HepG2 (cell line): ENCODE data around the gene BTG4. TPM values are rescaled to one million over a fixed set of nuclear protein-coding genes. Genes with fewer than 3 reads are reported as not detected.

Experiments used
- ATAC-seq: fragments of 200-7000 bp; cut with Tn5 transposase; 3 replicates; pipeline ENCODE4 v1.9.1; 2020; ENCODE audit warnings: mild to moderate bottlenecking, moderate library complexity
- BruUV-seq: library from RNA; stranded (reverse); fragments of 400-500 nt; replicated peaks from 2 replicates; lab custom pipeline; 2021; lab: Mats Ljungman, UMichigan
- CTCF ChIA-PET: fragments of 300-600 bp; formaldehyde crosslinking; extraction: SDS; loops from one replicate; lab custom pipeline; 2021; ENCODE audit warnings: low total read pairs, inconsistent platforms, low intra/inter-chr PET ratio; lab: Yijun Ruan, JAX
- POLR2A ChIA-PET: fragments of 350-600 bp; sonication (Branson Sonifier 250); formaldehyde crosslinking; loops from one replicate; lab custom pipeline; 2020; ENCODE audit warnings: antibody characterized with exemption, inconsistent platforms; lab: Yijun Ruan, JAX
- DNase-seq: peaks from one replicate; pipeline ENCODE4 v3.0.0-alpha.2; 2015; ENCODE audit warnings: low spot score
- FAIRE-seq: peaks from 3 replicates; lab custom pipeline; 2011; peaks lifted over from hg19 to GRCh38; lab: Jason Lieb, UNC
- H2AFZ ChIP-seq: one replicate; pipeline ENCODE4 v1.6.1; 2011; ENCODE audit warnings: low read length, inconsistent platforms
- H3K27ac ChIP-seq: fragments of 300-600 bp; 3 replicates; pipeline ENCODE4 v1.8.0; 2011; ENCODE audit warnings: mixed run types, mild to moderate bottlenecking, mixed read lengths, low read length, inconsistent platforms; ENCODE audit not compliant: insufficient read depth; ENCODE audit errors: extremely low read length
- H3K27me3 ChIP-seq, 2 experiments: fragments of 200-600 bp in 1 of 2; 2 replicates in 1 of 2; 3 replicates in 1 of 2; pipeline versions ENCODE4 v1.6.0 to v1.8.0; 2011; ENCODE audit warnings: low read length in 2 of 2, mild to moderate bottlenecking in 2 of 2, moderate library complexity in 2 of 2, inconsistent platforms in 1 of 2; ENCODE audit not compliant: insufficient read depth in 2 of 2, control insufficient read depth in 1 of 2
- H3K36me3 ChIP-seq, 2 experiments: fragments of 200-600 bp in 1 of 2; replicated peaks in 1 of 2; 2 replicates in 1 of 2; 3 replicates in 1 of 2; pipeline versions ENCODE4 v1.5.1 to v1.8.0; 2011; ENCODE audit warnings: low read length in 2 of 2, inconsistent platforms in 1 of 2; ENCODE audit not compliant: insufficient read depth in 2 of 2, control insufficient read depth in 1 of 2
- H3K4me1 ChIP-seq: 2 replicates; pipeline ENCODE4 v1.5.1; 2012; ENCODE audit warnings: low read length, inconsistent platforms; ENCODE audit not compliant: insufficient read depth
- H3K4me2 ChIP-seq: 2 replicates; pipeline ENCODE4 v1.6.0; 2011; ENCODE audit warnings: low read depth, low read length, inconsistent platforms
- H3K4me3 ChIP-seq, 3 experiments: fragments of 200-600 bp in 1 of 3; sonication (generic), shearing (Covaris generic) in 1 of 3; replicated peaks in 1 of 3; 2 replicates each; pipeline ENCODE4 v1.5.1; 2011 to 2016; ENCODE audit warnings: low read length in 3 of 3, inconsistent platforms in 2 of 3, low read depth in 2 of 3, mild to moderate bottlenecking in 2 of 3, control low read depth in 1 of 3, mixed read lengths in 1 of 3; ENCODE audit not compliant: insufficient read depth in 1 of 3
- H3K79me2 ChIP-seq: one replicate; pipeline ENCODE4 v1.6.1; 2011; ENCODE audit warnings: low read length, inconsistent platforms; ENCODE audit not compliant: insufficient read depth
- H3K9ac ChIP-seq: 2 replicates; pipeline ENCODE4 v1.6.0; 2011; ENCODE audit warnings: mild to moderate bottlenecking, low read depth, low read length, inconsistent platforms; ENCODE audit not compliant: insufficient read depth
- H3K9me3 ChIP-seq: 2 replicates; pipeline ENCODE4 v1.5.1; 2012; ENCODE audit warnings: mild to moderate bottlenecking, low read length
- H4K20me1 ChIP-seq: 2 replicates; pipeline ENCODE4 v1.6.0; 2011; ENCODE audit warnings: inconsistent platforms, mild to moderate bottlenecking, low read length, moderate library complexity; ENCODE audit not compliant: insufficient read depth
- ATM ChIP-seq: fragments of 450-650 bp; IDR thresholded peaks from 2 replicates; pipeline ENCODE4 v1.7.1; 2017; ENCODE audit warnings: mild to moderate bottlenecking, borderline replicate concordance
- CHCHD3 ChIP-seq: sonication (generic); formaldehyde crosslinking; IDR thresholded peaks from 2 replicates; pipeline ENCODE4 v1.8.0; 2022; ENCODE audit warnings: mild to moderate bottlenecking, missing genetic modification reagents, moderate library complexity
- HNRNPUL1 ChIP-seq: fragments of 200-400 bp; formaldehyde crosslinking; IDR thresholded peaks from 2 replicates; pipeline ENCODE4 v1.6.1; 2017; ENCODE audit warnings: low read depth, mild to moderate bottlenecking, low read length, moderate library complexity
- NPAS2 ChIP-seq: sonication (generic); formaldehyde crosslinking; IDR thresholded peaks from 2 replicates; pipeline ENCODE4 v1.8.0; 2022; ENCODE audit warnings: mild to moderate bottlenecking, missing genetic modification reagents, borderline replicate concordance
- RARG ChIP-seq: sonication (generic); formaldehyde crosslinking; IDR thresholded peaks from 2 replicates; pipeline ENCODE4 v1.4.0; 2020; ENCODE audit warnings: low read depth, mild to moderate bottlenecking, missing genetic modification reagents
- SIN3B ChIP-seq: fragments of 150-350 bp; IDR thresholded peaks from 2 replicates; pipeline ENCODE4 v1.6.1; 2014; ENCODE audit warnings: low read length
- SRSF1 ChIP-seq: fragments of 200-400 bp; formaldehyde crosslinking; optimal IDR thresholded peaks from 2 replicates; pipeline ENCODE3; 2017; ENCODE audit warnings: mild to moderate bottlenecking, low read depth, low read length, moderate library complexity
- ZMYM2 ChIP-seq: sonication (generic); formaldehyde crosslinking; IDR thresholded peaks from 2 replicates; pipeline ENCODE4 v1.8.0; 2022; ENCODE audit warnings: mild to moderate bottlenecking, missing genetic modification reagents
- ZNF264 ChIP-seq: sonication (generic); formaldehyde crosslinking; IDR thresholded peaks from 2 replicates; pipeline ENCODE4 v1.4.0; 2020; ENCODE audit warnings: missing genetic modification reagents
- WGBS: methylation state at CpG from one replicate; pipeline ENCODE4 v1.1.6; 2017; ENCODE audit warnings: low lambda C conversion rate; 5-methylcytosine and 5-hydroxymethylcytosine counted together
- in situ Hi-C: cut with HindIII; loops from 2 replicates; pipeline ENCODE4 v1.10.0; 2017; ENCODE audit warnings: low pct_unique_long_range_greater_than_20kb; ENCODE audit not compliant: extremely low pct_ligation_motif_present
- intact Hi-C: fragments of 100-400 bp; cut with micrococcal nuclease; formaldehyde crosslinking; loops from one replicate; pipeline ENCODE4 v1.10.0; 2022; ENCODE audit not compliant: unreplicated experiment
- polyA plus RNA-seq, 8 experiments: library from polyadenylated mRNA; depleted of rRNA in 3 of 8; stranded (reverse) in 7 of 8; unstranded in 1 of 8; fragments of >200 nt; fragmentation: Illumina TruSeq in 4 of 8; extraction: Trizol in 4 of 8; gene quantifications; 2 replicates each; pipeline versions ENCODE4 v1.2.1 to v1.2.3, GENCODE V29; 2011 to 2016; ENCODE audit warnings: low read depth in 4 of 8, missing spikeins in 1 of 8, mixed read lengths in 1 of 8; ENCODE audit not compliant: insufficient read depth in 1 of 8
- total RNA-seq, 5 experiments: library from RNA; depleted of rRNA; stranded (reverse); fragments of >200 nt; fragmentation: Illumina TruSeq; extraction: Trizol; gene quantifications; 2 replicates each; pipeline ENCODE4 v1.2.3, GENCODE V29; 2016; ENCODE audit warnings: low read depth in 1 of 5
- TF ChIP-seq, protein P1 (sequence below): fragments of 450-650 bp; IDR thresholded peaks from 2 replicates; pipeline ENCODE4 v1.6.1; 2016
- TF ChIP-seq, protein P2 (sequence below): sonication (generic); formaldehyde crosslinking; IDR thresholded peaks from 2 replicates; pipeline ENCODE4 v1.8.0; 2022; ENCODE audit warnings: missing genetic modification reagents, low read depth, mild to moderate bottlenecking, borderline replicate concordance
- TF ChIP-seq, protein P3 (sequence below): sonication (generic); formaldehyde crosslinking; IDR thresholded peaks from 2 replicates; pipeline ENCODE4 v1.4.0; 2020; ENCODE audit warnings: missing genetic modification reagents, mild to moderate bottlenecking, borderline replicate concordance
- TF ChIP-seq, protein P4 (sequence below): sonication (generic); formaldehyde crosslinking; IDR thresholded peaks from 2 replicates; pipeline ENCODE4 v1.5.1; 2020; ENCODE audit warnings: missing genetic modification reagents, mild to moderate bottlenecking, borderline replicate concordance

The BTG4 gene
- total and polyA plus RNA-seq, 2 of the 13 experiments (the other 11 are each of a cell fraction or from before 2014, with no cell fraction given) = not detected

DNA sequence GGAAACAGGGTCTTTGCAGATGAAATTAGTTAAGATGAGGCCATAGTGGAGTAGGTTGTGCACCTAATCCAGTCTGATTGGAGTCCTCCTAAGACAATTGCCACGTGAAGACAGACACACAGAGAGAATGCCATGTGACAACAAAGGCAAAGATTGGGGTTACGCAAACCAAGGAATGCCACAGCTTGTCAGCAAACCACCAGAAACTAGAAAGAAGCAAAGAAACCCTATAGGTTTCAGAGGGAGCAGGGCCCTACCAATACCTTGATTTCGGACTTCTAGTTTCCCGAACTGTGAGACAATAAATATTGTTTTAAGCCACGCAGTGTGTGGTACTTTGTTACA is 20.2 kb upstream of the BTG4 start:
- H3K4me2 ChIP-seq = no peak overlapping the region
- no peak overlapping the region for H2AFZ ChIP-seq
- intact Hi-C loops = no loop called here
- no peak for TF ChIP-seq ATM
- TF ChIP-seq, protein P1, sequence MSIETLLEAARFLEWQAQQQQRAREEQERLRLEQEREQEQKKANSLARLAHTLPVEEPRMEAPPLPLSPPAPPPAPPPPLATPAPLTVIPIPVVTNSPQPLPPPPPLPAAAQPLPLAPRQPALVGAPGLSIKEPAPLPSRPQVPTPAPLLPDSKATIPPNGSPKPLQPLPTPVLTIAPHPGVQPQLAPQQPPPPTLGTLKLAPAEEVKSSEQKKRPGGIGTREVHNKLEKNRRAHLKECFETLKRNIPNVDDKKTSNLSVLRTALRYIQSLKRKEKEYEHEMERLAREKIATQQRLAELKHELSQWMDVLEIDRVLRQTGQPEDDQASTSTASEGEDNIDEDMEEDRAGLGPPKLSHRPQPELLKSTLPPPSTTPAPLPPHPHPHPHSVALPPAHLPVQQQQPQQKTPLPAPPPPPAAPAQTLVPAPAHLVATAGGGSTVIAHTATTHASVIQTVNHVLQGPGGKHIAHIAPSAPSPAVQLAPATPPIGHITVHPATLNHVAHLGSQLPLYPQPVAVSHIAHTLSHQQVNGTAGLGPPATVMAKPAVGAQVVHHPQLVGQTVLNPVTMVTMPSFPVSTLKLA = peak; percentile 28
- TF ChIP-seq, protein P2, sequence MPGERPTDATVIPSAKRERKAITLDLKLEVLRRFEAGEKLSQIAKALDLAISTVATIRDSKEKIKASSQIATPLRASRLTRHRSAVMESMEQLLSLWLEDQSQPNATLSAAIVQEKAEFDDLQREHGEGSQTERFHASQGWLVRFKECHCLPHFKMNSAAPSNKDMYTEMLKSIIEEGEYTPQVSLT (CRISPR knock-in tag) = no peak
- TF ChIP-seq, all 625 proteins: peak for 1
- Histone ChIP-seq H3K9ac (no peak overlapping the region), H3K27ac (no peak overlapping the region), H3K4me1 (no peaks in the 10 kb centered on the region), H3K4me3 (no peak overlapping the region), H4K20me1 (no peaks in the 10 kb centered on the region), H3K27me3 (peaks cover 0 to 5% of the 10 kb centered on the region in 2 experiments; a peak in 2 of 5 replicates), H3K9me3 (no peaks in the 10 kb centered on the region), H3K79me2 (no peaks in the 10 kb centered on the region), H3K36me3 (no peaks in the 10 kb centered on the region)
- ChIA-PET POLR2A (no interaction called here), CTCF (no interaction called here)
- WGBS = 21% methylated on average over 5 of the region's 5 CpGs
- FAIRE-seq (no peak), DNase-seq (no peak), ATAC-seq (no peak)
- BruUV-seq = no TSS peak
- in situ Hi-C loops = no loop called here

DNA sequence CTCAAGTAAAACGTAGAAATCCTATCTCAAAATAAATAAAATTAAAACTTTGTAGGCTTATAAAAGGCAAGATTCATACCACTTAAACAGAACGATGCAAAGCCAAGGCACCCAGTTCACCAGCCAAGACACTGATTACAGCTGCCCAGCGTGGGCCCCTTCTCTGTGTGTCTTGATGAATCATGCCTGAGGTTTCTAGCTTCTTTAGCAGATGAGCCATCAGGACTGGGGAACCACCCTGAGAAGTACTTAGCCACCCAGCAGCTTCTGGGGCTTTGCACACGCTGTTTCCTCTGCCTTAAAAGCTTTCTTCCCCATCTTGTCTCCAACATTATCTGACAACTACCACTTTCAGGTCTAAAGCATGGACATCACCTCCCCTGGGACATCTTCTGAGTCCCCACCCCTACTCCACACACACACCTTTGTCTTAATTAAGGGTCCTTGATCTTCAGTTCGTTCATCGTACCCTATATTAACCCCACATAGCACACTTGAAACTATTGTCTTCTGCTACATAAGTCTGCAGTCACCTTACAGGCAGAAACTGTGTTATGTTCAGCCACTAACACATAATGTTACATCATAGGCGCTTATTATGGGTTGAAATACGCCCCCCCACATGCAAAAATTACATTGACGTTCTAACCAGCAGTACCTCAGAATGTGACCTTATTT is 19.6 kb upstream of the BTG4 start:
- in situ Hi-C loops = no loop called here
- Histone ChIP-seq H3K79me2 (no peaks in the 10 kb centered on the region), H3K4me3 (no peak overlapping the region), H3K9ac (no peak overlapping the region), H3K36me3 (no peaks in the 10 kb centered on the region), H3K27me3 (peaks cover 0 to 5% of the 10 kb centered on the region in 2 experiments; a peak in 2 of 5 replicates), H3K4me2 (no peak overlapping the region), H3K4me1 (no peaks in the 10 kb centered on the region), H4K20me1 (no peaks in the 10 kb centered on the region), H3K27ac (no peak overlapping the region), H3K9me3 (no peaks in the 10 kb centered on the region), H2AFZ (no peak overlapping the region)
- WGBS = 17% methylated on average over 9 of the region's 9 CpGs
- CTCF ChIA-PET = no interaction called here
- no TSS peak for BruUV-seq
- DNase-seq = no peak
- no peak for ATAC-seq
- intact Hi-C loops = no loop called here
- FAIRE-seq = no peak
- POLR2A ChIA-PET = no interaction called here
- TF ChIP-seq, protein P3, sequence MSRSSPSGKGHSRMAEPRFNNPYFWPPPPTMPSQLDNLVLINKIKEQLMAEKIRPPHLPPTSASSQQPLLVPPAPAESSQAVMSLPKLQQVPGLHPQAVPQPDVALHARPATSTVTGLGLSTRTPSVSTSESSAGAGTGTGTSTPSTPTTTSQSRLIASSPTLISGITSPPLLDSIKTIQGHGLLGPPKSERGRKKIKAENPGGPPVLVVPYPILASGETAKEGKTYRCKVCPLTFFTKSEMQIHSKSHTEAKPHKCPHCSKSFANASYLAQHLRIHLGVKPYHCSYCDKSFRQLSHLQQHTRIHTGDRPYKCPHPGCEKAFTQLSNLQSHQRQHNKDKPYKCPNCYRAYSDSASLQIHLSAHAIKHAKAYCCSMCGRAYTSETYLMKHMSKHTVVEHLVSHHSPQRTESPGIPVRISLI (CRISPR knock-in tag) = no peak
- TF ChIP-seq HNRNPUL1 (no peak), ZNF264 (CRISPR knock-in tag) (no peak), SIN3B (no peak), NPAS2 (CRISPR knock-in tag) (no peak), CHCHD3 (CRISPR knock-in tag) (no peak), RARG (no peak), SRSF1 (no peak), ZMYM2 (CRISPR knock-in tag) (no peak)
- TF ChIP-seq, protein P4, sequence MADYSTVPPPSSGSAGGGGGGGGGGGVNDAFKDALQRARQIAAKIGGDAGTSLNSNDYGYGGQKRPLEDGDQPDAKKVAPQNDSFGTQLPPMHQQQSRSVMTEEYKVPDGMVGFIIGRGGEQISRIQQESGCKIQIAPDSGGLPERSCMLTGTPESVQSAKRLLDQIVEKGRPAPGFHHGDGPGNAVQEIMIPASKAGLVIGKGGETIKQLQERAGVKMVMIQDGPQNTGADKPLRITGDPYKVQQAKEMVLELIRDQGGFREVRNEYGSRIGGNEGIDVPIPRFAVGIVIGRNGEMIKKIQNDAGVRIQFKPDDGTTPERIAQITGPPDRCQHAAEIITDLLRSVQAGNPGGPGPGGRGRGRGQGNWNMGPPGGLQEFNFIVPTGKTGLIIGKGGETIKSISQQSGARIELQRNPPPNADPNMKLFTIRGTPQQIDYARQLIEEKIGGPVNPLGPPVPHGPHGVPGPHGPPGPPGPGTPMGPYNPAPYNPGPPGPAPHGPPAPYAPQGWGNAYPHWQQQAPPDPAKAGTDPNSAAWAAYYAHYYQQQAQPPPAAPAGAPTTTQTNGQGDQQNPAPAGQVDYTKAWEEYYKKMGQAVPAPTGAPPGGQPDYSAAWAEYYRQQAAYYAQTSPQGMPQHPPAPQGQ (CRISPR knock-in tag) = no peak
